Measurements from ENCODE around the gene ARSG. TPM values are rescaled to one million over a fixed set of nuclear protein-coding genes. Genes with fewer than 3 reads are reported as not detected.

ARSG gene
- total and polyA plus RNA-seq, 9 of the 15 experiments (the other 6 are each of a cell fraction or from before 2014, with no cell fraction given): 1.0 to 5.6 (median 1.8) TPM

DNA sequence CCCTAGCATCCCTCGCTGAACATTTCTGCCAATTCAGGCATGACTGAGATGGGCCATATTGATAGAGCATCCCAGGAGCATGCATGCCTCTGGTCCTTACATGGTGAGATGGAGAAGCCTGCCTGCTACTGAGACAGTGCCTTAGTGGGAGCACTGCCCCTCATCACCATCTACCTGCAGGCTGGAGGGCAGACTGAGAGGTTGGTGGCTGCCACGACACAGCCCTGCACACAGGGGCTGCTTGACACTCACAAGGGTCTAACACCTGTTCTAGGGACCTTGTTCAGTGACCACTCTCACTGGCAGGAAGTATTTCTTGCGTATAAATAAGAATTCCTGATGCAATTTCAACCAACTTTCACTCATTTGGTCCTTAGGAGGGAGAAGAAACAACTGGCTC lies 132.0 kb downstream of the ARSG start:
- FAIRE-seq (no peak), DNase-seq (ENCODE audit: extremely low read depth in 1 of 4, low spot score in 3 of 4) (no peak), ATAC-seq (no peak)
- H3K79me2 ChIP-seq (ENCODE audit: control insufficient read depth, insufficient read depth, low read length): no peaks in the 10 kb centered on the region
- 0 out of 2 replicates have a peak, but pooled peaks cover 5% of the 10 kb centered on the region for H4K20me1 ChIP-seq (replicated peaks; ENCODE audit: control insufficient read depth, insufficient read depth, low read length)
- no peak overlapping the region for H2AFZ ChIP-seq (ENCODE audit: low read depth, low read length)
- no TSS peak for BruUV-seq (replicated peaks)
- H3K27ac ChIP-seq (ENCODE audit: extremely low read depth, low read depth, low read length): no peak overlapping the region
- POLR2A ChIA-PET: no interaction called here
- H3K9me3 ChIP-seq (replicated peaks; ENCODE audit: control insufficient read depth, insufficient read depth, low read depth, low read length): no peaks in the 10 kb centered on the region
- no peaks in the 10 kb centered on the region for H3K36me3 ChIP-seq (ENCODE audit: control insufficient read depth, insufficient read depth, low read length)
- no peak overlapping the region for H3K4me2 ChIP-seq (ENCODE audit: insufficient read depth, low read length)
- H3K4me3 ChIP-seq: no peak overlapping the region
- H3K27me3 ChIP-seq (ENCODE audit: control insufficient read depth in 2 of 2, insufficient read depth in 2 of 2, low read length in 2 of 2): peaks cover 10 to 27% of the 10 kb centered on the region in 2 experiments
- CTCF ChIA-PET (ENCODE audit: low intra/inter-chr PET ratio): interaction anchor here (0.7 kb wide), 1 partner anchor 10 kb away, joined by 3 read pairs; no protein-coding TSS in a partner anchor
- no peaks in the 10 kb centered on the region for H3K9me1 ChIP-seq (ENCODE audit: control insufficient read depth, insufficient read depth, low read length)
- in situ Hi-C loops (cut with MboI) (no loop called here), intact Hi-C loops (cut with micrococcal nuclease) (no loop called here)
- no peaks in the 10 kb centered on the region; a peak in 1 of 5 replicates for H3K4me1 ChIP-seq (replicated peaks in 1 of 2; ENCODE audit: control insufficient read depth in 2 of 2, insufficient read depth in 2 of 2, low read length in 2 of 2)
- no peak overlapping the region for H3K9ac ChIP-seq (ENCODE audit: insufficient read depth in 1 of 2, low read depth in 2 of 2, low read length in 2 of 2)
- 8% methylated on average over 3 of the region's 3 CpGs for WGBS (ENCODE audit: insufficient coverage, low coverage, missing lambda C conversion rate)
- TF ChIP-seq, protein P1, sequence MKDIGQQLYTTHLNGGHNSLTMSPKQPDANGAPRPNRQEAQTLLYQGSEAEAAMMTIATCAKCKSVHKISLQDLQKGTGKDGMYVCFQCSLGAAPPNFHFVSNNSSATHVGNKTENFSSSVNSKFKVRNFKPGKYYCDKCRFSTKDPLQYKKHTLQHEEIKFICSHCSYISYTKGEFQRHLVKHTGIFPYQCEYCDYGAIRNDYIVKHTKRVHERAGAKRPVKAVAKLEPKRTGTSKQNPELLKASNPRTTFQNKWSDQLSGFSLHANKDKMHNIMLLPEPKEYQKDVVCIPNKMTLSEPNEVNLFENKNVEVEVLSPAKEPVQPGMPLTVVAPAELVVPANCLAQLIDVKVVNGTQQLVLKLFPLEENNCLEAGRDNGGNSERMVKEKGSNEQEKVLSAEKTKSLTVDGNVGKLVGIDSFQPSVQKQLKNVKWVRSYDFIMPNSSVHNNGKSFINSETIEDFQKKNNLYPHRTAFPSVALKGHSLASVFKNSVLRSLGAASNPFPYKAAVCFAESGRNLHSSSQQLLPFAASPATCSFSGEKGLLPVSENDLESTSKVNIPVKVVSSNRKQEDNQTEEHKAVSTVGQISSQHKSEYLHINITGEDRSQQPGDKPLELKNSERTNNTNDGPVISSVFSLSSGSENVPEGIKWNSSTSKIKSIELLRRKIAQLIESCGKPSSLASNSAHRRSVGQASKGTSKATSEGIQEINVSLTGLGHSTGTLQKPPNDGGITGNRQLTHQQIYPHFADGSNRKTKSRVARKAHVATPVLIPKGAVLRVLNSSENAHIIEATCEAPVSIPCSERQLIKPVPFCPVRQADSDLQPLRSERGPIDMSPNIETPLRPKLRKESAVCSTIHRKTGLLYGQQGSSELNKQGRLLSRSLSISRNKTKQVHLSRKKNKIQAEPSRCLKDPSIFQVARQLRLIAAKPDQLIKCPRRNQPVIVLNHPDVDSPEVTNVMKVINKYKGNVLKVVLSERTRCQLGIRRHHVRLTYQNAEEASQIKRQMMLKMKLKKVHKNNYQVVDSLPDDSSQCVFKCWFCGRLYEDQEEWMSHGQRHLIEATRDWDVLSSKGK (CRISPR knock-in tag; IDR thresholded peaks at IDR 0.05): no peak
- TF ChIP-seq, protein P2, sequence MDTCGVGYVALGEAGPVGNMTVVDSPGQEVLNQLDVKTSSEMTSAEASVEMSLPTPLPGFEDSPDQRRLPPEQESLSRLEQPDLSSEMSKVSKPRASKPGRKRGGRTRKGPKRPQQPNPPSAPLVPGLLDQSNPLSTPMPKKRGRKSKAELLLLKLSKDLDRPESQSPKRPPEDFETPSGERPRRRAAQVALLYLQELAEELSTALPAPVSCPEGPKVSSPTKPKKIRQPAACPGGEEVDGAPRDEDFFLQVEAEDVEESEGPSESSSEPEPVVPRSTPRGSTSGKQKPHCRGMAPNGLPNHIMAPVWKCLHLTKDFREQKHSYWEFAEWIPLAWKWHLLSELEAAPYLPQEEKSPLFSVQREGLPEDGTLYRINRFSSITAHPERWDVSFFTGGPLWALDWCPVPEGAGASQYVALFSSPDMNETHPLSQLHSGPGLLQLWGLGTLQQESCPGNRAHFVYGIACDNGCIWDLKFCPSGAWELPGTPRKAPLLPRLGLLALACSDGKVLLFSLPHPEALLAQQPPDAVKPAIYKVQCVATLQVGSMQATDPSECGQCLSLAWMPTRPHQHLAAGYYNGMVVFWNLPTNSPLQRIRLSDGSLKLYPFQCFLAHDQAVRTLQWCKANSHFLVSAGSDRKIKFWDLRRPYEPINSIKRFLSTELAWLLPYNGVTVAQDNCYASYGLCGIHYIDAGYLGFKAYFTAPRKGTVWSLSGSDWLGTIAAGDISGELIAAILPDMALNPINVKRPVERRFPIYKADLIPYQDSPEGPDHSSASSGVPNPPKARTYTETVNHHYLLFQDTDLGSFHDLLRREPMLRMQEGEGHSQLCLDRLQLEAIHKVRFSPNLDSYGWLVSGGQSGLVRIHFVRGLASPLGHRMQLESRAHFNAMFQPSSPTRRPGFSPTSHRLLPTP (IDR thresholded peaks at IDR 0.05; ENCODE audit: borderline replicate concordance, extremely low read depth, insufficient read length): no peak
- TF ChIP-seq, protein P3, sequence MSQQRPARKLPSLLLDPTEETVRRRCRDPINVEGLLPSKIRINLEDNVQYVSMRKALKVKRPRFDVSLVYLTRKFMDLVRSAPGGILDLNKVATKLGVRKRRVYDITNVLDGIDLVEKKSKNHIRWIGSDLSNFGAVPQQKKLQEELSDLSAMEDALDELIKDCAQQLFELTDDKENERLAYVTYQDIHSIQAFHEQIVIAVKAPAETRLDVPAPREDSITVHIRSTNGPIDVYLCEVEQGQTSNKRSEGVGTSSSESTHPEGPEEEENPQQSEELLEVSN (IDR thresholded peaks at IDR 0.05; ENCODE audit: borderline replicate concordance in 1 of 2, extremely low read depth in 1 of 2, insufficient read depth in 1 of 2, insufficient read length in 1 of 2, low read depth in 1 of 2, low read length in 1 of 2, poor library complexity in 1 of 2, severe bottlenecking in 1 of 2): no peak
- TF ChIP-seq, protein P4, sequence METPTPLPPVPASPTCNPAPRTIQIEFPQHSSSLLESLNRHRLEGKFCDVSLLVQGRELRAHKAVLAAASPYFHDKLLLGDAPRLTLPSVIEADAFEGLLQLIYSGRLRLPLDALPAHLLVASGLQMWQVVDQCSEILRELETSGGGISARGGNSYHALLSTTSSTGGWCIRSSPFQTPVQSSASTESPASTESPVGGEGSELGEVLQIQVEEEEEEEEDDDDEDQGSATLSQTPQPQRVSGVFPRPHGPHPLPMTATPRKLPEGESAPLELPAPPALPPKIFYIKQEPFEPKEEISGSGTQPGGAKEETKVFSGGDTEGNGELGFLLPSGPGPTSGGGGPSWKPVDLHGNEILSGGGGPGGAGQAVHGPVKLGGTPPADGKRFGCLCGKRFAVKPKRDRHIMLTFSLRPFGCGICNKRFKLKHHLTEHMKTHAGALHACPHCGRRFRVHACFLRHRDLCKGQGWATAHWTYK (CRISPR knock-in tag; IDR thresholded peaks at IDR 0.05): no peak
- TF ChIP-seq RBBP5 (IDR thresholded peaks at IDR 0.05; ENCODE audit: borderline replicate concordance, insufficient read depth, low read length, poor library complexity, severe bottlenecking) (no peak), NCOA6 (IDR thresholded peaks at IDR 0.05) (no peak), HNRNPL (IDR thresholded peaks at IDR 0.05; ENCODE audit: low read depth, low read length) (no peak), TAF9B (IDR thresholded peaks at IDR 0.05; ENCODE audit: partially characterized antibody) (no peak), ZNF12 (CRISPR knock-in tag; IDR thresholded peaks at IDR 0.05) (no peak), SPI1 (IDR thresholded peaks at IDR 0.05; ENCODE audit: borderline replicate concordance, low read depth, low read length) (no peak), FOXP1 (CRISPR knock-in tag; IDR thresholded peaks at IDR 0.05) (no peak)
